SU-DHL-6 (cell line): ENCODE data around the gene BNIP5.

ENCODE experiments used
- EZH2phosphoT487 ChIP-seq: fragments of 200-600 bp; sonication (generic), shearing (Covaris generic); conservative IDR thresholded peaks from 2 replicates; pipeline ENCODE4 v1.6.1; 2018; ENCODE audit warnings: mild to moderate bottlenecking, antibody characterized with exemption, low read length, moderate library complexity, mixed read lengths
- TF ChIP-seq, protein P1 (sequence below): fragments of 200-600 bp; sonication (generic); IDR thresholded peaks from one replicate; pipeline ENCODE4 v1.5.1; 2017; ENCODE audit warnings: antibody characterized with exemption, mild to moderate bottlenecking, low read length, moderate library complexity; ENCODE audit not compliant: insufficient read depth, poor library complexity, severe bottlenecking

DNA sequence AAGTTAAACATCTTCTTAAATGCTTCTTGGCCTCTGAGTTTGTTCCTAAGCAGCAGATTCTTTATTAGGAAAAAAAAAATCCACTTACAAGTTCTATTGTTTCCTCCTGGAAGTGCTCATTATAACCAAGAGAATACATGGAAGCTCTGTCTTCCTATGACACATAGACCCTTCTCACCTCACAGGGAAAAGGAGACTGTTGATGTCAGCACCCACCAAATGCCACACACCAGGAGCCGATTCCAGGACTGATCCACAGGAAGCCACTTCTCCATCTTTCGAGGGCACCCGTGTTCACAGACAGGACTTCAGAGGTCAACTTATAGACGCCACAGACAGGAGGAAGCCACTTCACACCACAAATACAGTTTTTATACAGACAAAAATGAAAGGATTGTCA is 13.4 kb upstream of the BNIP5 start:
- TF ChIP-seq, protein P1, sequence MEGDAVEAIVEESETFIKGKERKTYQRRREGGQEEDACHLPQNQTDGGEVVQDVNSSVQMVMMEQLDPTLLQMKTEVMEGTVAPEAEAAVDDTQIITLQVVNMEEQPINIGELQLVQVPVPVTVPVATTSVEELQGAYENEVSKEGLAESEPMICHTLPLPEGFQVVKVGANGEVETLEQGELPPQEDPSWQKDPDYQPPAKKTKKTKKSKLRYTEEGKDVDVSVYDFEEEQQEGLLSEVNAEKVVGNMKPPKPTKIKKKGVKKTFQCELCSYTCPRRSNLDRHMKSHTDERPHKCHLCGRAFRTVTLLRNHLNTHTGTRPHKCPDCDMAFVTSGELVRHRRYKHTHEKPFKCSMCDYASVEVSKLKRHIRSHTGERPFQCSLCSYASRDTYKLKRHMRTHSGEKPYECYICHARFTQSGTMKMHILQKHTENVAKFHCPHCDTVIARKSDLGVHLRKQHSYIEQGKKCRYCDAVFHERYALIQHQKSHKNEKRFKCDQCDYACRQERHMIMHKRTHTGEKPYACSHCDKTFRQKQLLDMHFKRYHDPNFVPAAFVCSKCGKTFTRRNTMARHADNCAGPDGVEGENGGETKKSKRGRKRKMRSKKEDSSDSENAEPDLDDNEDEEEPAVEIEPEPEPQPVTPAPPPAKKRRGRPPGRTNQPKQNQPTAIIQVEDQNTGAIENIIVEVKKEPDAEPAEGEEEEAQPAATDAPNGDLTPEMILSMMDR, result no peak
- TF ChIP-seq EZH2phosphoT487, result no peak
